Thyroid gland (tissue), 4 donors: ENCODE measurements around the gene LRRC8B. TPM values are rescaled to one million over a fixed set of nuclear protein-coding genes. Genes with fewer than 3 reads are reported as not detected.

Experiments
- DNase-seq, 2 donors: peaks; one replicate each; pipeline ENCODE4 v3.0.0-alpha.2; 2019
- H3K27ac ChIP-seq, 3 donors: fragments of 200-600 bp; sonication (generic); 1 replicate in 2 of 3; 2 replicates in 1 of 3; pipeline ENCODE4 v1.5.1; 2016 to 2019; ENCODE audit warnings: mild to moderate bottlenecking in 1 of 3, moderate library complexity in 1 of 3
- H3K27me3 ChIP-seq: fragments of 200-600 bp; sonication (generic); one replicate; pipeline ENCODE4 v1.5.1; 2019
- H3K36me3 ChIP-seq, 2 donors: fragments of 200-600 bp; sonication (generic); one replicate each; pipeline ENCODE4 v1.5.1; 2016 to 2019
- H3K4me1 ChIP-seq, 2 donors: fragments of 200-600 bp; sonication (generic); one replicate each; pipeline ENCODE4 v1.5.1; 2017 to 2019
- H3K4me3 ChIP-seq, 3 donors: fragments of 200-600 bp; sonication (generic); replicated peaks in 1 of 3; 1 replicate in 2 of 3; 2 replicates in 1 of 3; pipeline ENCODE4 v1.5.1; 2016; ENCODE audit warnings: mild to moderate bottlenecking in 1 of 3
- H3K9me3 ChIP-seq: fragments of 200-600 bp; sonication (generic); one replicate; pipeline ENCODE4 v1.5.1; 2017
- CTCF ChIP-seq, 6 experiments: fragments of 200-600 bp in 3 of 6; fragments of 450-650 bp in 3 of 6; sonication (generic) in 3 of 6; IDR thresholded peaks; one replicate each; pipeline ENCODE4 v1.5.1; 2016 to 2019; ENCODE audit warnings: antibody characterized with exemption in 6 of 6, mild to moderate bottlenecking in 2 of 6, inconsistent platforms in 1 of 6, moderate library complexity in 1 of 6
- POLR2A ChIP-seq, 2 donors: fragments of 450-650 bp; IDR thresholded peaks; one replicate each; pipeline ENCODE4 v1.6.1; 2017; ENCODE audit warnings: antibody characterized with exemption in 2 of 2, mild to moderate bottlenecking in 2 of 2, moderate library complexity in 1 of 2
- WGBS, 2 donors: methylation state at CpG; one replicate each; pipeline ENCODE4 v1.1.5; 2017; 5-methylcytosine and 5-hydroxymethylcytosine counted together
- intact Hi-C: fragments of 100-400 bp; cut with DNase I; formaldehyde crosslinking; loops from one replicate; pipeline ENCODE4 v1.15.1; 2023
- total RNA-seq, 4 donors: library from RNA; depleted of rRNA; stranded (reverse); fragments of >200 nt; gene quantifications; one replicate each; pipeline ENCODE4 v1.2.3, GENCODE V29; 2016

The LRRC8B gene
- total RNA-seq, 4 donors from 2014 or later: 11.5 to 27.8 (median 24.4) TPM

- H3K36me3 ChIP-seq: no peaks in the 10 kb centered on the region
- DNase-seq: no peak
- H3K27me3 ChIP-seq: no peaks in the 10 kb centered on the region
- H3K4me1 ChIP-seq: no peaks in the 10 kb centered on the region
- H3K9me3 ChIP-seq: no peaks in the 10 kb centered on the region
- 91 to 92% methylated on average over 3 of the region's 3 CpGs for WGBS, 2 donors
- H3K27ac ChIP-seq: no peak overlapping the region
- TF ChIP-seq CTCF (IDR thresholded peaks at IDR 0.05) (no peak), POLR2A (IDR thresholded peaks at IDR 0.05) (no peak)
- no peak overlapping the region for H3K4me3 ChIP-seq
- intact Hi-C loops: no loop called here
Measured at GRCh38 chr1:89600451-89601224, 76.0 kb downstream of the LRRC8B start.

DNA sequence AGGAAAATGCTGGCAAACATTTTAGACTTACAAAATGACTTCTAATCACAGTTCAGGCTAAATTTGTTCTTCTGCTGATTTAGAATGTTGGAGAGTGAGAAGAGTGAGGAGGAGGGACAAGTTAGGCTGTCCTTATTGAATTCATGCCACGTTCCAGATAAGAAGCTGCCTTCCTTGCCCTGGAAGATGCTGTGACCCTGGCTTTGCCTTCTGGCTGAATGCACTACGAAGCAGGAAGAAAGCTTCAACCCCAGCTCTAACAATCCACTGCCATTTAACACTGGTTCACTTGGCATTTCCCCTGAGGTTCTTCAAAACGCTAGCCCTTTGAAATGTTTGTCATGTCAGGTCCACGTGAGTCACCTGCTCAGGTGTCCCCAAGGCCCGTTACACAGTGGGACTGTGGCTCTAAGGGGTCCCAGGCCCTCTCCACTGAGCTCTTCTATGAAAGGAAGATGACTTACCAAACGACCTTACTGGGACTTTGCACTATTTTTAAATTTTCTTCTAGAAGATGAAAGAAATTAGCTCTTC lies 78.3 kb downstream of the LRRC8B start:
- no peaks in the 10 kb centered on the region for H3K9me3 ChIP-seq
- H3K4me1 ChIP-seq: no peaks in the 10 kb centered on the region
- DNase-seq: no peak
- H3K27ac ChIP-seq: no peak overlapping the region
- H3K4me3 ChIP-seq: no peak overlapping the region
- 63 to 64% methylated on average over 6 of the region's 6 CpGs for WGBS, 2 donors
- no peaks in the 10 kb centered on the region for H3K36me3 ChIP-seq
- H3K27me3 ChIP-seq: no peaks in the 10 kb centered on the region
- intact Hi-C loops: no loop called here
- TF ChIP-seq CTCF (IDR thresholded peaks at IDR 0.05) (no peak), POLR2A (IDR thresholded peaks at IDR 0.05) (no peak)

DNA sequence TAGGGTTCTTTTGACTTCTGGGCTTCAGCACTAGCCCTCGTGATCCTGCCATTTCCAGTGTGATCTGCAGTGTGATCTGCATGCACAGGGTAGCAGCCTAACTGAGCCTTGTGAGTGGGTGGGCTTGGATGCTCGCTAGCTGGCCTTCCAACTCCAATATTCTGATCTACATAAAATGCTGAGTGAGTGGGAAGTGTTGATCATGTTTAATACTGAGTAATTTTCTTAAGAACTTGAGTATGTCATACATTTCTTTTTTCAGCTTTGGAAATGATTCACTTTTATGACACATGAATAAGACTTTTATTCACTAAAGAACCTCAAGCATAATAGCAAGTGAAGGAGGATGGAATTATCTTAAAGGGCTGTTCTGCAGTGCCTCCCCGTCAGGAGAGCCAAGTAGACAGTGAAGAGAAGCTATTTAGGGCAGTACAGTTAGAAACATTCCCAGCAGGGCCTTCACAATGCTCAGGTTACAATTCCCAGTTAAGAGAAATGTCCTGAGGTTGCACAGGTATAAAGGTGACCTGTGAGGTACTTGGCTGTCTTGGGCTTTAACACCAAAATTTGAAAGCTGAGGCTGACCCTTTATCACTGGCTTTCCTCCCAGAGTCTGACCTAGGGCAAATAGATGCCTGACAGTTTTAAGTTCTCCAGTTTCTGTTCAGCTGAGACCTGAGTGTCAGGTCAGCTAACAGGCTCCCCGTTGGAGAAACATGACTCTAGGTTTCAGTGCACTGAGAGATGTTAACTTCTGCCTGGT lies 79.2 kb downstream of the LRRC8B start:
- WGBS, 2 donors: 55 to 72% methylated on average over 4 of the region's 4 CpGs
- no peak overlapping the region for H3K27ac ChIP-seq
- H3K4me1 ChIP-seq: no peaks in the 10 kb centered on the region
- H3K4me3 ChIP-seq: no peak overlapping the region
- H3K9me3 ChIP-seq: no peaks in the 10 kb centered on the region
- intact Hi-C loops: no loop called here
- no peaks in the 10 kb centered on the region for H3K36me3 ChIP-seq
- H3K27me3 ChIP-seq: no peaks in the 10 kb centered on the region
- no peak for DNase-seq
- no peak for TF ChIP-seq CTCF (IDR thresholded peaks at IDR 0.05)
- TF ChIP-seq POLR2A (IDR thresholded peaks at IDR 0.05): no peak

DNA sequence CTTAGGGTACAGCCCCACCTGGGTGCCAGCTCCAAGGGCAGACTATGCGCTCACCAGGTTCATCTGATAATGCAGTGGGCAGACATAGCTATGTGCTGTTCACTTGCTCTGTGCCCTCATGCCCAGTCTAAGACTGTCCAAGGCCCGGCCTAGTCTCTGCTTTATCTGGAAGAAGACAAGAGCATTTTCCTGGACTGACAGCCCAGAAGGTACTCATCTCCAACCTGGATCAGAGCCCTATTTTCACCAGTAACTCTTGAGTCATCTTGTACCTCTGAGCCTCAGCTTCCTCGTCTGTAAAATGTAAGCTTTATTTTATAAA lies 79.7 kb downstream of the LRRC8B start:
- 86 to 98% methylated on average over 3 of the region's 3 CpGs for WGBS, 2 donors
- DNase-seq: no peak
- Histone ChIP-seq H3K27me3 (no peaks in the 10 kb centered on the region), H3K4me3 (no peak overlapping the region), H3K27ac (no peak overlapping the region), H3K4me1 (no peaks in the 10 kb centered on the region), H3K9me3 (no peaks in the 10 kb centered on the region), H3K36me3 (no peaks in the 10 kb centered on the region)
- TF ChIP-seq POLR2A (IDR thresholded peaks at IDR 0.05) (no peak), CTCF (IDR thresholded peaks at IDR 0.05) (no peak)
- intact Hi-C loops: no loop called here

DNA sequence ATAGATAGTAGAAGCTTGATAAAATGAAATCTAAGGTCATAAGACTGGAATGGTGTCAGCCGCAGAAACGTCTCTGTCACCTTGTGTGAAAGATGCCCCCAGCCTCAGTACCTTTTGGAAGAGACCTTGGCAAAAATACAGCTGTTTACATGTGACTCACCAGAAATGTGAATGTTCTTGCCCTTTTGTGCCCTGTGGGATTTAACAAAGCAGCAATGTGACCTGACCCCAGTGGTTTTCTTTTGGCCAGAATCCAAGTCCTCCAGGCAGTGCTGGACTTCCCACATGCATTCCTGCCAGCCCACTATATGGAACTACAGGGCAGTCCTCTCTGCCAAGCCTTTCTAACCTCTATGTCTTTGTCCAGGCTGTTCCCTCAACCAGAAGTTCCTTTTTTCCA lies 81.1 kb downstream of the LRRC8B start:
- TF ChIP-seq POLR2A (IDR thresholded peaks at IDR 0.05) (no peak), CTCF (IDR thresholded peaks at IDR 0.05) (no peak)
- Histone ChIP-seq H3K9me3 (no peaks in the 10 kb centered on the region), H3K27me3 (no peaks in the 10 kb centered on the region), H3K36me3 (no peaks in the 10 kb centered on the region), H3K27ac (no peak overlapping the region), H3K4me1 (no peaks in the 10 kb centered on the region), H3K4me3 (no peak overlapping the region)
- no peak for DNase-seq
- intact Hi-C loops: no loop called here
- WGBS, 2 donors: 83 to 89% methylated on average over 2 of the region's 2 CpGs
